Subcutaneous abdominal adipose tissue (tissue), 5 donors: ENCODE data around the gene RALA.
A peak's percentile ranks its signal among the peaks of the same experiment; 100 is the strongest.

Source experiments
- H3K27ac ChIP-seq: one replicate; pipeline ENCODE4 v1.7.0; 2013; ENCODE audit warnings: low read depth, mild to moderate bottlenecking, inconsistent platforms, low read length, moderate library complexity
- H3K27me3 ChIP-seq, 5 donors: one replicate each; pipeline ENCODE4 v1.7.0; 2013; ENCODE audit warnings: low read length in 5 of 5, inconsistent platforms in 1 of 5; ENCODE audit not compliant: control insufficient read depth in 5 of 5, insufficient read depth in 4 of 5
- H3K36me3 ChIP-seq, 5 donors: one replicate each; pipeline ENCODE4 v1.7.0; 2013; ENCODE audit warnings: low read length in 5 of 5; ENCODE audit not compliant: control insufficient read depth in 5 of 5, insufficient read depth in 5 of 5
- H3K4me1 ChIP-seq, 5 donors: one replicate each; pipeline ENCODE4 v1.7.0; 2013; ENCODE audit warnings: low read length in 5 of 5, mild to moderate bottlenecking in 3 of 5, moderate library complexity in 1 of 5; ENCODE audit not compliant: control insufficient read depth in 5 of 5, insufficient read depth in 5 of 5
- H3K4me3 ChIP-seq, 5 donors: one replicate each; pipeline ENCODE4 v1.7.0; 2013; ENCODE audit warnings: low read length in 5 of 5, low read depth in 1 of 5
- H3K9ac ChIP-seq, 5 donors: one replicate each; pipeline ENCODE4 v1.7.0; 2013; ENCODE audit warnings: low read length in 5 of 5, mild to moderate bottlenecking in 4 of 5, moderate library complexity in 3 of 5
- H3K9me3 ChIP-seq, 5 donors: one replicate each; pipeline ENCODE4 v1.7.0; 2013; ENCODE audit warnings: low read length in 5 of 5; ENCODE audit not compliant: control insufficient read depth in 5 of 5
- donor health status: healthy.
- donor health status: healthy.
- donor health status: healthy.
- donor health status: healthy.
- donor health status: healthy.

RALA gene

GRCh38 chr7:39622609-39623008 is 763 bp upstream of the RALA start:
- no peaks in the 10 kb centered on the region for H3K9me3 ChIP-seq
- peak overlapping the region; percentile 68 to 93 (median 86) for H3K9ac ChIP-seq
- no peaks in the 10 kb centered on the region for H3K36me3 ChIP-seq
- peak overlapping the region; percentile 93 for H3K27ac ChIP-seq
- H3K4me1 ChIP-seq, result peaks cover 8 to 44% (median 37%) of the 10 kb centered on the region in 5 donors
- H3K27me3 ChIP-seq, result no peaks in the 10 kb centered on the region
- H3K4me3 ChIP-seq, result peak overlapping the region; percentile 76 to 90 (median 85)

- H3K27ac ChIP-seq, result peak overlapping the region; percentile 93
- no peaks in the 10 kb centered on the region for H3K27me3 ChIP-seq
- H3K9me3 ChIP-seq, result no peaks in the 10 kb centered on the region
- H3K4me3 ChIP-seq, result peak overlapping the region; percentile 77 to 90 (median 85)
- no peaks in the 10 kb centered on the region for H3K36me3 ChIP-seq
- H3K9ac ChIP-seq, result peak overlapping the region; percentile 84 to 94 (median 87)
- peaks cover 8 to 53% (median 44%) of the 10 kb centered on the region in 5 donors for H3K4me1 ChIP-seq
Observed at GRCh38 chr7:39623732-39624441, 515 bp downstream of the RALA start.

- Histone ChIP-seq H3K9me3 (no peaks in the 10 kb centered on the region), H3K36me3 (no peaks in the 10 kb centered on the region), H3K9ac (peak overlapping the region; percentile 84 to 94 (median 87)), H3K4me3 (peak overlapping the region; percentile 77 to 90 (median 85)), H3K4me1 (peaks cover 8 to 54% (median 44%) of the 10 kb centered on the region in 5 donors), H3K27ac (peak overlapping the region; percentile 93), H3K27me3 (no peaks in the 10 kb centered on the region)
Observed at GRCh38 chr7:39624442-39624807, 1.1 kb downstream of the RALA start.

GRCh38 chr7:39624935-39625694 is 1.7 kb downstream of the RALA start:
- peak overlapping the region; percentile 77 to 90 (median 85) for H3K4me3 ChIP-seq
- peak overlapping the region; percentile 84 to 94 (median 87) for H3K9ac ChIP-seq
- H3K27ac ChIP-seq, result peak overlapping the region; percentile 93
- H3K27me3 ChIP-seq, result no peaks in the 10 kb centered on the region
- peaks cover 0 to 3% (median 0%) of the 10 kb centered on the region in 5 donors for H3K36me3 ChIP-seq
- H3K4me1 ChIP-seq, result peaks cover 8 to 54% (median 44%) of the 10 kb centered on the region in 5 donors
- H3K9me3 ChIP-seq, result no peaks in the 10 kb centered on the region

GRCh38 chr7:39631736-39632308 is 8.4 kb downstream of the RALA start:
- Histone ChIP-seq H3K36me3 (peaks cover 0 to 6% (median 3%) of the 10 kb centered on the region in 5 donors), H3K4me3 (no peak overlapping the region), H3K9ac (peak overlapping the region in 1 of 5 donors; percentile 12), H3K4me1 (peaks cover 5 to 38% (median 26%) of the 10 kb centered on the region in 5 donors), H3K9me3 (no peaks in the 10 kb centered on the region), H3K27me3 (no peaks in the 10 kb centered on the region), H3K27ac (peak overlapping the region; percentile 77)

GRCh38 chr7:39633563-39634477 is 10.4 kb downstream of the RALA start:
- peaks cover 5 to 25% (median 16%) of the 10 kb centered on the region in 5 donors for H3K4me1 ChIP-seq
- H3K27me3 ChIP-seq, result no peaks in the 10 kb centered on the region
- no peaks in the 10 kb centered on the region for H3K9me3 ChIP-seq
- no peak overlapping the region for H3K27ac ChIP-seq
- H3K36me3 ChIP-seq, result peaks cover 0 to 6% (median 3%) of the 10 kb centered on the region in 5 donors
- H3K4me3 ChIP-seq, result no peak overlapping the region
- H3K9ac ChIP-seq, result no peak overlapping the region

GRCh38 chr7:39634478-39634805 is 11.1 kb downstream of the RALA start:
- Histone ChIP-seq H3K27me3 (no peaks in the 10 kb centered on the region), H3K4me1 (peaks cover 5 to 25% (median 16%) of the 10 kb centered on the region in 5 donors), H3K27ac (no peak overlapping the region), H3K9ac (no peak overlapping the region), H3K9me3 (no peaks in the 10 kb centered on the region), H3K4me3 (no peak overlapping the region), H3K36me3 (peaks cover 0 to 6% (median 3%) of the 10 kb centered on the region in 5 donors)

- no peak overlapping the region for H3K4me3 ChIP-seq
- H3K27me3 ChIP-seq, result no peaks in the 10 kb centered on the region
- no peak overlapping the region for H3K27ac ChIP-seq
- no peak overlapping the region for H3K9ac ChIP-seq
- H3K4me1 ChIP-seq, result peaks cover 0 to 20% (median 8%) of the 10 kb centered on the region in 5 donors
- H3K9me3 ChIP-seq, result no peaks in the 10 kb centered on the region
- peaks cover 0 to 4% (median 2%) of the 10 kb centered on the region in 5 donors for H3K36me3 ChIP-seq
Observed at GRCh38 chr7:39637400-39637799, 14.0 kb downstream of the RALA start.

GRCh38 chr7:39637963-39638485 is 14.7 kb downstream of the RALA start:
- Histone ChIP-seq H3K27me3 (no peaks in the 10 kb centered on the region), H3K9ac (no peak overlapping the region), H3K4me3 (no peak overlapping the region), H3K36me3 (peaks cover 0 to 4% (median 2%) of the 10 kb centered on the region in 5 donors), H3K27ac (no peak overlapping the region), H3K9me3 (no peaks in the 10 kb centered on the region), H3K4me1 (peaks cover 0 to 18% (median 2%) of the 10 kb centered on the region in 5 donors)
